ENCODE measurements around the gene ITCH. TPM values are rescaled to one million over a fixed set of nuclear protein-coding genes. Genes with fewer than 3 reads are reported as not detected.

Gene ITCH
- 69.7 TPM for total RNA-seq

DNA sequence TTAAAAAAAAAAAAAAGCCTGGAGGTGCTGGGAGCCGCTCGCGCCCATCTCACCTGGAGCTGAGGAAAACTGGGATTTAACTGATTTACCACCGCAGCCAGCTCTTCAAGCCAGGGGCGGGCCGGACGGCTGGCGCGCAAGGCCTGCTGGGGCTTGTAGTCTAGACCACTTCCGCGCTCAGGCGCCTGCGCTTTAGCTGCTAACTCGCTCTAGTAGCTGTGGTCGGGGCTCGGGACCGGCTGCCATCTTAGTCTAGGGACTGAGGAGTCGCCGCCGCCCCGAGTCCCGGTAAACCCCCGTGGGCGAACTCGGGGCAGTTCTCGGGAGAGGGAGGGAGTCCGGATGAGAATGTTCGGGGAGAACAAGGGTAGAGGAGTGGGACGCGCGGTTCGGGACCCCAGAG lies at the start of gene ITCH:
TSS of gene ITCH (plus strand) at position 212 of the 403 bp plus-strand sequence. CDS start 30,539 bp downstream, outside the sequence.

DNA sequence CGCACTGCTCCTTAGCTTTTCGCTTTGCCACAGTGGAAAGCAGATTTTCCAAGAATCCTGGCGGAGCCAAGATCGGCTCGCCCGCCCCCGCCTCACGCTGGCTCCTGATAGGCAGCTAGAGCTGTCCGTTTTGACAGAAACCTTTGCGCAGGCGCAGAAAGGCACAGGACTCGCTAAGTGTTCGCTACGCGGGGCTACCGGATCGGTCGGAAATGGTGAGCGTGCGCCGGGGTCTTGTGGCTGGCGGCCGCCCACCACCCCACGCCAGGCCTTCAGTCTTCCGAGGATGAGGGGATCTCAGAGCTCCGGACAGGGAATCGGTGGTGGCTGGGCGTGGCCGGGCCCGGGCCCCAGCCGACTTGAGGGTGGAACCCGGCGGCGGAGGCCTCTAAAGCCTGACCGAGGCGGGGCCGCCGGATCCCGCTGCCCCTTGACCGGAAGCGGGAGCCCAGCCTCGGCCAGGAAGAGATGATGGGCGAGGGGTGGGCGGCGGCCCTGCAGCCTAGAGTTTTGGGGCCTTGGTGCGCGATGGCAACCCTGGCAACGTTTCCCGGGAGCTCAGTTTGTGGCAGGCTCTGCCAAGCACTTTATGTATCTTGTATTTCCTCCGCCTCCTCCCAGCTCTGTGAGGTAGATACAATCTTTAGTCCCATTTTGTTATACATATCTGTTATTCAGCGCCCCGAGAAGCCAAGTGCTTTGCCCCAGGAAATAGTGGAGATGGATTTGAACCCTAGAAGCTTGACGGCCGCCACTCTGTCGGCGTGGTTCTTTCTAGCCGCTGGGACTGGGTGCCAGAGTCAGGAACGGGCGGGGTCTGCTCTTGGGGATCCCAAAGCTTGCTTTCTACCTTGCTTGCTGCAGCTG lies 153.4 kb downstream of the ITCH start, which contains the start of gene DYNLRB1:
TSS of gene DYNLRB1 (plus strand) at position 176 of the 867 bp plus-strand sequence. CDS start at position 213, 37 bp downstream.

DNA sequence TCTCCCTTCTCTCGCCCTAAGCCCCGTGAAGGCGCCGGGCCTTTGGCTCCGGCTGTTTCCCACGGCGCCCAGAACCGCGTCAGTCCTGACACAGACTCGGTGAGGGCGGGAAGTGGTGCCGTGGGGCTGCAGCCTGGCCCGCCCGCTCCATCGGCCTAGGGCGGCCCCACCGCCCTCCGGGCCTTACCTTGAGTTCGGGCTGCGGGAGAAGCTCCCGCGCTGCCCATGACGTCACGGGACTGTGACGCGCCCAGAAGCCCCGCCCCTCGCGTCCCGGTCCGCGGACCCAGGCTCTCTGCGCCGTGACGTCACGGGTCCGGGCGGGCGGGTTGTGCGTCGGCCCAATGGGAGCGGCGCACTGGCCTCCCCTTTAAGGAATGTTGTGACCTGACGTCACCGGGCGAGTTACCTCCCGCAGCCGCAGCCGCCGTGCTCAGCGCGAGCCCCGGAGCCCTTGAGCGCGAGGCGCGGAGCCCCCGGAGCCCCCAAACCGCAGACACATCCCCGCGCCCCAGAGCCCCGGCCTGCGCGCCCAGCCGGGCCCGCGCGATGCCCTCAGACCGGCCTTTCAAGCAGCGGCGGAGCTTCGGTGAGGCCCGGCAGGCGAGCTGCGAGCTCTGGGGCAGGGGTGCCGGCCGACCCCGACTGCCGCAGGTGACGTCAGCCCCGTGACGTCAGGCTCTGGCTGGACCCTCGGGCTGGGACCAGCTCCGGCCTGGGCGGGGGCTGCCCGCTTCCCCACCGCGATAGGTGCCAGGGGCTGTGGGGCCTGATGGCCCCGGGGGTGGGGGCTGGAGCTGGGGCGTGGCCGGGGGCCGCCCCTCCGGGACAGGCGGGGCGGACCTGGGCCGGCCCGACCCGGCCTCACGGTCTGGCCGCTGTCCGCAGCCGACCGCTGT lies 195.5 kb downstream of the ITCH start, which contains the start of gene MAP1LC3A:
TSS of gene MAP1LC3A (plus strand) at position 399 of the 899 bp plus-strand sequence. CDS start at position 550, 151 bp downstream.

Small RNAs within 50 kb of the gene (small RNA-seq; reads per million reads assigned to genes)
- not detected for gene AL356299.1
- not detected for gene MIR644A
- gene RF00019: not detected

Other genes with a start within 250 kb of the ITCH start
- not detected for gene ASIP, start 121.8 kb upstream of the ITCH start, total RNA-seq
- 58.6 TPM for gene AHCY, start 59.9 kb upstream of the ITCH start, total RNA-seq
- 59.5 TPM for gene DYNLRB1, start 153.1 kb downstream of the ITCH start, total RNA-seq
- gene MAP1LC3A, start 195.4 kb downstream of the ITCH start, total RNA-seq: 64.6 TPM